Activated CD4-positive, alpha-beta T cell treated with anti-CD3 and anti-CD28 coated beads, Interleukin-2, amount 50 U/mL, for 48 hours (primary cell): Measurements from ENCODE around the gene SLC25A1.
"Not testable (repeated sequence)": the region's sequence is repeated elsewhere in the genome, so short reads cannot be mapped to it uniquely, and the experiment has no call there.

Experiments used
- DNase-seq, 2 experiments: peaks; one replicate each; pipeline ENCODE4 v3.0.0-alpha.2; 2020

Gene SLC25A1

DNA sequence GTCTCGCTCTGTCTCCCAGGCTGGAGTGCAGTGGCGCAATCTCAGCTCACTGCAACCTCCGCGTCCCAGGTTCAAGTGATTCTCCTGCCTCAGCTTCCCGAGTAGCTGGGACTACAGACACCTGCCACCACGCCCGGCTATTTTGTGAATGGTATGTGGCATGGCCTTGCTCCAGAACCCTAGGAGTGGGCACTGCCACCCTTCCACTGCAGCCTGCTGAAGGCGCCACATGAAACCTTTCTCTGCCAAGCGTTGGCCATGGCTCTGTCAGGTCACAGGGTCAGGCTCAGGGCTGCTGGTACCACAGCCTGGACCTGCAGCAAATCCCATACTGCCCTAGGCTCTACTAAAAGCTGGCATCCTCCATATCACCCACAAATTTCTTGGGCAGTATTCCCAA, 22.4 kb downstream of the SLC25A1 start:
- DNase-seq = not testable (repeated sequence)

DNA sequence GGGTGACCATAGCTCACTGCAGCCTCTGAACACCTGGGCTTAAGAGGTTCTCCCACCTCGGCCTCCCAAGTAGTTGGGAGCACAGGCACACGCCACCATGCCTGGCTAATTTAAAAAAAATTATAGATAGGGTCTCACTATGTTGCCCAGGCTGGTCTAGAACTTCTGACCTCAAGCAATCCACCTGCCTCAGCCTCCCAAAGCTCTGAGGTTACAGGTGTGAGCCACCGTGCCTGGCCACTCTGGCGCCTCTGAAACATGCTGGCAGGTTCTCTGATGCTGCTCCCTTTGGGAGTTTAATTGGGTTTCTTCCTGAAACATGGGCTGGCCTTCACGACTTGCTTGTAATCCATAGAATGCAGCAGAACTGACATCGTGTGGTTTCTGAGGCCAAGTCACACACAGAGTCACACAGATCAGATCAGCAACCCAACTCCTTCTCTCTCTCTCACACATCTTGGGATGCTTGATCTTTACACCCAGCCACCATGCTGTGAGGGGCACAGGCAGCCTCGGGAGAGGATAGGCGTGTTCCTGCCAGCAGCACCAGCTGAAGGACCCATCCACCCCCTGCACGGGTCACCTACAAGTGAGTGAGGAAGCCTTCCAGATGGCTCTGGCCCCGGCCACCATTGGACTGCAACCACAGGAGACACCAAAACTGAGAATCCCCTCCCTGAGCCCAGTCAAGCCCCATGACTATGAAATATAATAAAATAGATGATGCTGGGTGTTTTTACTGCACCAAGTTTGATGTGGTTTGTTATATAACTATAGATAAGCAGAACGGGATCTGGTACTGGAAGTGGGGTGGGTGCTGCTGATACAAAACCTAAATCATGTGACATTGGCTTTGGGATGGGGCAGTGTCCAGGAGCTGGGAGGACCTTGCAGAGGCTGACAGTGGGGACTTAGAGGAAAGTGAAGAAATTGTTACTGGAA, 25.3 kb downstream of the SLC25A1 start:
- no peak for DNase-seq

DNA sequence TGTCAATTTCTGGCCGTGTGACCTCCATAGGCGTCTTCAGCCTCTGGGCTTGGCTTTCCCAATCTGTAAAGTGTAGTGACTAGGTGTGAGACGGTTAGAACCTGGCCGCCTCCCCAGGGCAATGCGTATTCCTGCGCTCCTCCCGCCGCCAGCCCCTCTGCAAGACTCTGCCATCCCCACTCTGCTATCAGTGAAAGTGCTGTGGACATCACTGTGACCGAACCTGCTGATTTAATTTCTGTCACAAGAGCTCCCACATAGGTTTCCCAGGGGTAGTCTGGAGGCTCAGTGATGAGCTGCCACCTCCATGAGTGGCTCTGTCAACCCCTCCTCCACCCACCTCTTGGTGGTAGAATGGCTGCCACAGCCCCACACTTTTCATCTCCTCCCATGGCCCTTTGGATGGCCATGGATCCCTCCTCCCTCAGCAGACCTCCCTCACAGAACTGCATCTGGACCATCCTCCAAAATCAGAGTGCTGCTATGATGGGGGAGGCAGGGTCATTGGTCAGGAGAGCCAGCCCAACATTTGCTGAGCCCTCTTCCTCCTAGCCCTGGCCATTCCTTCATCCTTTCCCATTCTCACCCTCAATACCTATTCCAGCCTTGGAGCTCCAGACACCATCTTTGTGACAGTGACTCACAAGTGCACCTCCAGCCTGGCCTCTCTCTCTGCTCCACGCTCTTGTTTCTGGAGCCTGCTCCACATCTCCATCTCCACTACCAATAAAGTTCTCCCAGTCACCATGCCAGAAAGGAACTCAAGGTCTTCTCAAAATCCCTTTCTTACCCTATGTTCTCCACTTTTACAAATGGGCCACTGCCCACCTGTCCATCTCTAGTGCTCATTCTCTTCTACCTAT, 27.0 kb downstream of the SLC25A1 start:
- DNase-seq = no peak

DNA sequence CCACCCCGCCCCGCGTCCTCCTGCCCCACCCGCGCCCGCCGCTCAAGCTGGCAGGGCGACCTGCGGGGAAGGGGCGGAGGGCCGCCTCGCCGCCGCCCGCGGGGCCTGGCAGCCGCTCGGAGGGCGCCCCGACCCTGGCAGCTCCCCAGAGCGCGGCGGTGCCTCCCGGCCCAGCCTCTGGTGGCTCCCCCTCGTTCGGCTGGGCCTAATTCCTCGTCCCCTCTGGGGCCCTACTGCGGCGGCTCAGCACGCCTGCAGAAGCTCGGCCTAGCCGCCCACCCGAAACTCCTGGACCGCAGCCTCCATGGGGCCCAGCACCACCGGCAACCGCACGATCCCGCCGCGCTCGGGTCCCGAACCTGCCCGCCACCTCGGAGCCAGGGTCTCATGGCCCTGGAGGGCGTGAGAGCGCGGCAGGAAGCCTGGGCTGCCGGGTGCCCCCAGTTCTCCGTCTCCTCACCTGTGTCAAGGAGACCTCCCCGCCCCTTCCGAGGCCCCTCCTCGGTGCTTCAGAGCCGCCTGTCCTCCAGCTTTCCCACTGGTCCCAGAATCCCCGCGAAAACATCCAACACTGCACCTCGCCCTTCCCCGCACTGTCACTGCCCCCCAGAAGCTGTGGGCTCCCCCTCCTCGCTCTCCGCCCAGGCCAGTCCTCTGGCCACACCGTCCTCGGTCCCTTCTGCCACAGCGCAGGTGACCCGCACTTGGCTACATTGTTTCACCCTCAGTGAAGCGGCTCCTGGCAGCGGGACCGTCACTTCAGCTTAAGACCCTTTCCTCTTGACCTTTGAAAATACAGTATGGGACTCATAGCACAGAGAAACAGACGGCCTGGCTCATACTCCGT, 27.8 kb downstream of the SLC25A1 start:
- no peak for DNase-seq

DNA sequence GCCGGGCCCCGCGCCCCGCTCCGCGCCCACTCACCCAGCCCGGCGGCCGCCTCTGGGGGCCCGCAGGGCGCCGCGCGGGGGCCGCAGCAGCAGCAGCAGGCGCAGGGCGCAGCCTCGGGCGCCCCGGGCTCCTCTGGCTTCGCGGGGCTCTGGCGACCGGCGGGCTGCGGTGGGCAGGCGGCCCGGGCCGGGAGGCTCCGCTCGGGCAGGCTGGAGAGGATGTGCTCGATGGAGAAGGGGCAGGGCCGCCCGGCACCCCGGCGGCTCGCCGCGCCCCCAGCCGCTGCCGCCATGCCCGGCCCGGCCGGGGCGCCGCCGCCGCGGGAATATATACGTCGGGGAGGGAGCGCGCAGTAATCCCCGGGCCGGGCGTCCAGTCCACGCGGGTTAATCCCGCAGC, 28.5 kb downstream of the SLC25A1 start, which contains the start of gene GSC2:
Gene GSC2, minus strand, starts transcription at position 302 of the 400 bp plus-strand sequence. Its CDS starts 9 bp downstream, at position 293.
- no peak for DNase-seq

DNA sequence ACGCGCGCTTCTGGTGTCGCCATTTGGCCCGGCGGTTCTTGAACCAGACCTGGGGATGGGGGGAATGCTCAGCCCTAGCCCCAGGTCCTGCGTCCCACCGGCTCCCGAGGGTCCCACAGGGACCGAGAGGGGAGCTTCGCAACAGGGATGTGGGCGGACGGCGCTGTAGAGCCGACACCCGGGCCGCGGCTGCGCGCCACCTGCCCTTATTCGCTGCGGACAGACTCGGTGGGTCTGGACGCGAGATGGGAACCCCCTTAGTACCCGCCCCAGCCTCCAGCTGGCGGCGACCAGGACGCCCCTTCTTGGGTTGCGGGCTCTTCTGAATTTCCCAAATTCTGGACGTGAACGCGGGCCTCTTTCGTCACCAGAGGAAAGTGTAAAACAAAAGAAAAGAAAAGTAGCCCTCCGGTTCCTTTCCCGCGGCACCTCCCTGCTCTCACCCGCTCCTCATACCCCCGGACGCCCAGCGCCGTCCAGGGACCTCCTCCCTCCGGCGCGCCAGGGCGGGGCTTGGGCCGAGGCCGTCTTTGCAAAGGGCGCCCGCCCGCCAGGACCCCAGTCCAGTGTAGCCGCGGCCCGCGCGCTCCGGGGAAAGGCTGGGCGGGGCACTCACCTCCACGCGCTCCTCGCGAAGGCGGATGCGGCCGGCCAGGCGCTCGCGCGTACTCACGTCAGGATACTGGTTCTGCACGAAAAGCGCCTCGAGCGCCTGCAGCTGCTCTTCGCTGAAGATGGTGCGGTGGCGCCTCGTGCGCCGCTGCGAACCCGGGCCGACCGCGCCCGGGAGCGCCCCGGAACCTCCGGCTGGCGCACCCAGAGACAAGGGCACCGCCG, 29.3 kb downstream of the SLC25A1 start:
- DNase-seq = peak; percentile 45

DNA sequence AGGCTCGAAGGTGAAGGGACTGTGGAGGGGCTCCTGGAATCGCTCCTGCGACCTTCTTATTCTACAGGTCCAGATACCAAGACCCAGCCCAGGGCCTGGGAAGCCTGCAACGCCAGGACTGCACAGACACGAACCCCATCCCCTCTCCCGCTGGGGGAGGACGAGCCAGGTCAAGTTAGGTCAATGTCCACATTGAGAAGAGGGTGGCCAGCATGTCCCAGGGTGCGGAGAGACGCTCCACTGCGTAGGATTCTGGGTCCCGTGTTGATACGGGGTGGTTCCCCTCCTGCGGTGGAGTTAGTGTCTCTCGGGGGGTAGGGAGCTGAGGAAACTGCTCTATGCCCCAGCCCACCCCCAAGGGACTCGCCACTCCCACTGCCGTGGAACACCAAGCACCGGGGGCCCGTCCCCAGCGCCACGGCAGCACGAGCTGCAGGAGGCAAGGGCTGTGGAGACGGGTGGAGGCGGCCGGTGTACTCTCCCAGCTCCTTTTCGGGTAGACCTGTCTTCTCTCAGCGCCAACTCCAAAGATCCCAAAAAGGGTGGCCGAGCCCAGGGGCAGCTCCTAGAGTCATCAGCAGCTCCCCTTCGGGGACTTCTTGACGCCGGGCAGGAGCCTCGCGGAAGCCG, 30.0 kb downstream of the SLC25A1 start:
- no peak for DNase-seq

DNA sequence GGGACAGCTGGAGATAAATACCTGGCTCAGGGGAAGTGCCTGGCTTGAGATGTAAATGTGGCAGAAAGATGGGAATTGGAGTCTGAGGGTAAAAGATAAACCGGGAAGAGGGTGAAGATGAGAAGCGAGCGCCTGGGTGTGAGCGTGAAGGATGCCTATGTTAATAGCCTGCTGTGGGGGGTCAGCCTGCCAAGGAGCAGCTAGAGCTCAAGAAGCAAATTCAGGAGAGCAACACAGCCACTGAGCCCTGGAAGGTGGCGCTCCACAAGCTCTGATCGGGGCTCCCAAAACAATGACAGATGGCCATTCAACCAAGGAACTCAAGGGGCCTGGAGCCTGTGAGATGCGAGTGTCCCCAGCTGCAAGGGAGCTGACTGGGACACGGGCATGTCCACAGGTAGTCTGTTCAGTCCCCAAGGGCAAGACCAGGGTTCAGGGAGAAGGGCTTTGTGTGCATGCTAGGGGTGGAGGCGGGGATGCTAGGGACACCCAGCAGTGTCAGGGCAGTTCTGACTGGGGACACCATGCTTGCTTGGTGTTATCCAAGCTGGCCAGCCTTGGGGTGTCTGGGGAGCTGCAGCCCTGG, 31.2 kb downstream of the SLC25A1 start:
- DNase-seq = no peak

DNA sequence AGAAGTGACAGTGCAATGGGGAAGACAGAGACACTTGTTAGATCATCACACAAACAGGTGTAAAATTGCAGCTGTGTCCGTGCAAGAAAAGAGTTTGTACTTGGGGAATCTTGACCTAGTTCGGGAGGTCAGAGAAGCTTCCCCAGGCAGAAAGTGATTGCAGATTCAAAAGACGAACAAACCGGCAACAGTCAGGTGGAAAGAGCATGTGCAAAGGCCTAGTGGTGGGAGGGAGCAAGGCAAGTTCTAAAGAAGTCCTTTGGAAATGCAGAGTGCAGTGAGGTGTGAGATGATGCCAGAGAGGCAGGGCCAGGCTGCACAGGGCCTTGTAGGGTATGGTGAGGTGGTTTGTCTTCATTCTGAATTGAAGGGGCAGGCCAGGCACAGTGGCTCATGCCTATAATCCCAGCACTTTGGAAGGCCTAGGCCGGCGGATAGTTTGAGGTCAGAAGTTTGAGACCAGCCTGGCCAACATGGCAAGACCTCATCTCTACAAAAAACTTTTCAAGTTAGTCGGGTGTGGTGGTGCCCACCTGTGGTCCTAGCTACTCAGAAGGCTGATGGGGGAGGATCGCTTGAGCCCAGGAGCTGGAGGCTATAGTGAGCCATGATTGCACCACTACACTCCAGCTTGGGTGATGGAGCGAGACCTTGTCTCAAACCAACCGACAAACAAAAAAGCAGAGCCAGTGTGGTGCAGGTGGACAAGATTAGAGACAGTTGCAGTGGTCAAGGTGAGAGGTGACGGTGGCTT, 32.1 kb downstream of the SLC25A1 start:
- DNase-seq = no peak

DNA sequence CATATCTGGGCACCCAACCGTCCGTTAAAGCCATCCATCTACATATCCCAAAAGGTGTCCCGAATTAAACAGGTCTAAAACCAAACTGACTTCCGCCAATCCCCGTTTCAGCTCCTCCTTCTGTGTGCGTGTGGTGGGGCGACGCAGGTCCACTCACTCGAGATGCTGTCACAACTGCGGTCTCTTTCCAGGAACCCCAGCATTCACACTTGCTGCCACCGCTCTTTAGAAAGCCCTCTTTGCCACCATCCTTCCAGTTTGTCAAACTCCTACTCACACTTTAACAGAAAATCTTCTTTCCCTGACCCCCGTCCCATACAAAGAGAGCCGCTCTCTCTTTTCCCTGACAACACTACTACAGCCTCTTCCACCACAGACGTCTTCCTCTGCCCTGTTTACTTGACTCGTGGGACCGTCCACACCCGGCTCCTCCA, 34.6 kb downstream of the SLC25A1 start:
- peak; percentile 34 to 47 for DNase-seq

DNA sequence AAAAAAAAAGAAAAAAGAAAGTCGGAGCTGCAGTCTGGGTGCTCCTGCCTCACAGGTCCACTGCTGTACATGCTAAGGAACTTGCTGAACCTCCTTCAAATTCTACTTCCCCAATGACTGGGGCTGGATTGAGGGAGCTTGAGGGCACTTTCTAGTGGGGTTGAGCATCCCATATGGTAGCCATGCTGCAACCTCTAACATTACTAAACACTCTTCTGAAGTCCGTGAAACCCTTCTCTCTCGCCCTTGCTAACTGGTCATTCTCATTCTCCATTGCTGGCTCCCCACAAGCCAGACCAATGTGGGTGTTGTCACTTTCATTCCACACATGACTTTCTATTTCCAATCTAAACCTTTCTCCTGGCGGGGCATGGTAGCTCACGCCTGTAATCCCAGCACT, 35.3 kb downstream of the SLC25A1 start:
- no peak for DNase-seq

DNA sequence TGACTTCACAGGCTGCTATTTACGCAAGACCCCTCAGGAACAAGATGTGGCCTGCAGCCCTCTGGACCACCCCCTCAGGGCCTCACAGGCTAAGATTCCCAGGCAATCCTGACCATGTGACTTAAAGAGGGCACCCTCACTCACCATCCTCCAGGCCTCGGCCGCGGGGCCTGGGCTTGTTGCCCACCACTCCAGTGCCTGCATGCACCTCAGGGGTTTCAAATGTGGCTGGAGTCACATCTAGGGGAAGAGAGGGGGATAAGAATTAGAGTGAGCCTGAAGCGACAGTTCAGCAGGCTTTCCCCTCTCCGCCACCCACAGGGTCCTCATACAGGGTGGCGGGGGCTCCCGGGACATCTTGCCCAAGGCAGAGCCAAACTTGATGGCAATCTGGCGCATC, 36.1 kb downstream of the SLC25A1 start:
- DNase-seq = no peak

DNA sequence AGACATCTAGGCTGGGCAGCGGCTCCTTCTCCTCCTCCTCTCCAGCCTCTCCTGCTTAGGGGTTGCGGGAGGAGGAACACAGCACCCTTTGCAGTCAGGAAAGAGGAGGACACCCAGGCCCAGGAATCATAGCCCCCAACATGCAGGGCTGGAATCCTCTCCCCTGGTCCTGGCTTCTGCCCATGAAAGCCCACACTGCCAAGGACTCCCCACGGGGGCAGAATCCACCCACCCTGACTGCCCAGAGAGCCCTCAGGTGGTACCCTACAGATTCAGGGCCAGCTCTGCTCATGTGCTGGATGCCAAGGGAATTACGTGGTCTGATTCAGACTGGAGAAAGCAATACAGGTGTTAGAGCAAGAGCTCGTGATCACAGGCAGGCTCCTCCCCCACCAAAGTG, 38.6 kb downstream of the SLC25A1 start:
- no peak for DNase-seq

DNA sequence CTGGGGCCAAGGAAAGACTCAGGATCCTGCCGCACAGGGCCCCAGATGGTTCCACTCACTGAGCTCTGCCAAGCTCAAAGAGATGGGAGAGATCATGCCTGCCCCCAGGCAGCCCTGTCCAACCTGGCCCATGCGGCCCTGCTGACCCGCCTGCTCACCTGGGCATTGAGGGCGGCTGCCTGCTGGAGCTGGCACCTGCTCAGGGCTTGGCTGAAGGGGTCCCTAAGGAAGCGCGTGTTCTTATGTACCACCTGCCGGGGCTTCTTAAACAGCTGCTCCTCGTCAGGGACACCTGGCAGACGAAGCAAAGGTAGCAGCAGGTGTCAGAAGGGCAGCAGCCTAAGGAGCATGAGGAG, 39.6 kb downstream of the SLC25A1 start:
- no peak for DNase-seq

DNA sequence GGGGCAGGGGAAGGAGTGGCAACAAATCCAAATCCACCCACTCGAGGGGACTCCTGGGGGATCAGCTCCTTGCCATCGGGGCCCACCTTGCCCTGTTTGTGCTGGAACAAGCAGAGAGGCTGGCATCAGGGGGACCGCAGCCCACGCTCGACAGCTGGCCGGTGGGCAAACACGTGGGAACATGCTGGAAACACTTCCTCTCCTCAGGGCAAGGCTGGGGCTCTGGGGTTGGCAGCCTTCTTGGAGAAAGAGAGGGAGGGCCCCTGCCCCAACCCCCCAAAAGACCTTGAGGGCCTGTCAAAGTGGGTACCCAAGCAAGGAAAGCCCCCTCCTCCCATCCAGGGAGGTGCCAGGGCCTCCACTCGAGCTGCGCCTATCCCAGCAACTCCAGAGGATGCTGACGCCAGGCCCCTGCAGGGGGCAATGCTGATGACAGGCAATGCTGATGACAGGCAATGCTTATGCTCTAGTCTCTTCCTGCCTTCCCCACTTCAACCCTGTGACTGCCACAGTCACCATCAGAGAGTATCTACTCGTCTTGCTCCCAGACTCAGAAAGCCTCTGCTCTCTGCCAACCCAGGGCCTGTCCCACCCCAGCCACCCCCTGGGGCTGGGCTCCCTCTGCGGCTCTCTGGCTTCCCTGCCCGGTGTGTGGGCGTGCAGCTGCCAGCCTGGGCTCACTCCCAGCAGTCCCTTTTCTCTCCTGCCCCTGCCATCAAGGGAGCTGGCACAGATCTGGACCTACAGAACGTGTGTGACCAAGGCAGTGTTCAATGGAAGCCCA, 40.1 kb downstream of the SLC25A1 start:
- no peak for DNase-seq

DNA sequence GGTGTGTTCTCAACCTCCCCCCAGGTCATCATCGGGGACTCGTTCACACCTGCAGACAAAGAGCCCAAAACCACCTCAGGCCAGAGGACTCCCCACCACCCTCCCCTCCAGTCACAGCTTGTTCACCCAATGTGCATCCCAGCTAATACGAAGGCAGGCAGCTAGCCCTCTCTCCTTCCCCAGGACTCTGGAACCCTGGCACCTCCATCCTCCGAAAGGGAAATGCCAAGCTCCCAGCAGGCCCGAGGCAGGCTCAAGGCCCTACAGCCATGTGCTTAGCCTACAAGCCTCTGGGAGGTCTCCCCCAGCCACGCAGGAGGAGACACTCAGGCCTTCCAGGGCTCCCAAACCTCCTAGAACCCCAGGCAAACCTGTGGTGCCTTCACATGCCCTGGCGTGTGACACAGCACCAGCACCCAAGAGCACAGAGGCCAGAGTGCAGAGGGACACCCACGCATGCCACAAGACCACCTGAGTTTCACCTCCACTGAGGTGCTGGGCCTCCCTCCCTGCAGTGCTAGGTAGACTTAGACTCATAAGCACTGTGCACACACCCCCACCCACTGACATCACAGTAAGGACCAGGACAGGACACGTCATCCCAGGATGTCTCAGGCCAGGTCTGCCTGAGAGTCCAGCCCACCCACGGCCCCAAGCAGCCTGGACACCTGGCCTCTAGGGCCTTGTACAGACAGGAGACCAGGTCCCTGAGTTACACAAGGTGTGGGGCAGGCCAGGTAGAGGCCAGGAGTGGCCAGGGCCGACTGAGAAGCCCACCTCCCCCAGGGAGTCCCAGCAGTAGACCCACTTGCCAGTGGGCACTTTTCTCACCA, 40.9 kb downstream of the SLC25A1 start:
- DNase-seq = no peak

DNA sequence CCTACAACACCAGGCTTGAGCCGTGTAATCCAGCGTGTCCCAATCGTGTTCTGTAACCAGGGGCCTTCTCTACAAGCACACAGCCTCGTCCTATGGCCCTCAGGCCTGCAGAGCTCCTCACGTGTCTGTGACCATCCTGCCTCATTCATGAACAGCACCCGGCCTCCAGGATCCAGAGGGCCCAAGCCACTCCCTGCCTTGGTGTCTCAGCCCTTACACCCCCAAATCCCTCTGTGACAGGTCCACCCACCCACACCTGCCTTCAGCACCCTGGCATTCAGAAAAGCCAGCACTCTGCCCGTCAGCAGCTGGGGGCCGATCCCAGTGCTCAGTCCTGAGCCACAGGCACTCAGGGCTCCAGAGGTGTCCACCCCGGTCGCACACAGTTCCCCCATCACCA, 41.6 kb downstream of the SLC25A1 start:
- no peak for DNase-seq

DNA sequence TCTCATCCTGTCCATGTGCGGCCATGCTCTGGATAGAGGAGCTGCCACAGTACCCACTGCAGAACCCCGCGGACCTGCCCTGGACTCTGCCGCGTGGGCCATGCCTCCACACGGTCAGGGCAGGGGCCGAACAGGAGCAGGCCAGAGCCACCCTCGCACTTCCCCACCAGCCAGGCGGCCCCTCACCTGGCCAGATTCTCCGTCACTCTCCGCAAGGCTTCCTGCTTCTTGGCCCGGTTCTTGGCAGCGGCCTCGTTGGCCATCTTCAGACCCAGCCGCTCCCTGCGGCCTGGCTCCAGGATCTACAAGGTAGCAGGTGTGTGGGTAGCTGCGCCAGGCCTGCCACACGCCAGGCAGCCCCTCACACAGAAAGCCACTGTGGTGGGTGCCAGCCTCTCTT, 43.7 kb downstream of the SLC25A1 start:
- no peak for DNase-seq
